WTC11 (cell line): ENCODE measurements around the gene PHLPP2. TPM values are rescaled to one million over a fixed set of nuclear protein-coding genes. Genes with fewer than 3 reads are reported as not detected.

Experiments
- ATAC-seq: fragments of 200-7000 bp; cut with Tn5 transposase; 2 replicates; pipeline ENCODE4 v1.10.0; 2021; ENCODE audit warnings: mild to moderate bottlenecking, moderate library complexity
- CTCF ChIA-PET: fragments of 300-600 bp; sonication (Branson Sonifier 250); formaldehyde crosslinking; loops from one replicate; lab custom pipeline; 2021; ENCODE audit warnings: antibody characterized with exemption; lab: Charles Lee
- POLR2A ChIA-PET: fragments of 350-600 bp; sonication (Branson Sonifier 250); formaldehyde crosslinking; loops from one replicate; lab custom pipeline; 2021; ENCODE audit warnings: antibody characterized with exemption; lab: Charles Lee
- DNase-seq: peaks from one replicate; pipeline ENCODE4 v3.0.0; 2021; ENCODE audit warnings: low spot score
- H3K27ac Mint-ChIP-seq: 2 replicates; pipeline ENCODE4 v1.8.0; 2021; ENCODE audit warnings: mixed read lengths
- H3K27me3 Mint-ChIP-seq: 2 replicates; pipeline ENCODE4 v1.8.0; 2021; ENCODE audit warnings: low read depth, mild to moderate bottlenecking, moderate library complexity, mixed read lengths
- H3K36me3 Mint-ChIP-seq: 2 replicates; pipeline ENCODE4 v1.8.0; 2021; ENCODE audit warnings: mixed read lengths
- H3K4me1 Mint-ChIP-seq: 2 replicates; pipeline ENCODE4 v1.8.0; 2022; ENCODE audit warnings: mixed read lengths
- H3K4me3 Mint-ChIP-seq: 2 replicates; pipeline ENCODE4 v1.8.0; 2021; ENCODE audit warnings: mild to moderate bottlenecking, moderate library complexity, mixed read lengths
- H3K9me3 Mint-ChIP-seq: 2 replicates; pipeline ENCODE4 v1.8.0; 2021; ENCODE audit warnings: mixed read lengths
- ETV6 ChIP-seq: sonication (generic); formaldehyde crosslinking; IDR thresholded peaks from 2 replicates; pipeline ENCODE4 v1.8.1; 2022; ENCODE audit warnings: mild to moderate bottlenecking, missing genetic modification reagents
- FOXJ3 ChIP-seq: sonication (generic); formaldehyde crosslinking; IDR thresholded peaks from 2 replicates; pipeline ENCODE4 v1.9.0; 2021; ENCODE audit warnings: missing genetic modification reagents, mild to moderate bottlenecking, borderline replicate concordance
- JUN ChIP-seq: sonication (generic); formaldehyde crosslinking; IDR thresholded peaks from 2 replicates; pipeline ENCODE4 v1.8.0; 2023; ENCODE audit warnings: mild to moderate bottlenecking, missing genetic modification reagents
- ZNF263 ChIP-seq: sonication (generic); formaldehyde crosslinking; IDR thresholded peaks from 2 replicates; pipeline ENCODE4 v1.8.1; 2022; ENCODE audit warnings: low read depth, mild to moderate bottlenecking, moderate library complexity, missing genetic modification reagents
- total RNA-seq: library from RNA; stranded (reverse); gene quantifications from 3 replicates; pipeline ENCODE4 v1.2.3, GENCODE V29; 2021
- TF ChIP-seq, protein P1 (sequence below): fragments of 250-450 bp; sonication (Bioruptor Pico); IDR thresholded peaks from 2 replicates; pipeline ENCODE4 v1.9.0; 2021; ENCODE audit warnings: moderate library complexity, mild to moderate bottlenecking, inconsistent platforms, borderline replicate concordance
- TF ChIP-seq, protein P2 (sequence below): fragments of 250-450 bp; sonication (Bioruptor Pico); IDR thresholded peaks from 2 replicates; pipeline ENCODE4 v1.8.0; 2021; ENCODE audit warnings: mild to moderate bottlenecking
- TF ChIP-seq, protein P3 (sequence below): sonication (generic); formaldehyde crosslinking; IDR thresholded peaks from 2 replicates; pipeline ENCODE4 v1.8.1; 2022; ENCODE audit warnings: mild to moderate bottlenecking, missing genetic modification reagents, moderate library complexity, borderline replicate concordance
- TF ChIP-seq, protein P4 (sequence below): sonication (generic); formaldehyde crosslinking; IDR thresholded peaks from 2 replicates; pipeline ENCODE4 v1.8.0; 2022; ENCODE audit warnings: mild to moderate bottlenecking, missing genetic modification reagents
- TF ChIP-seq, protein P5 (sequence below): sonication (generic); formaldehyde crosslinking; IDR thresholded peaks from 2 replicates; pipeline ENCODE4 v1.8.1; 2023; ENCODE audit warnings: mild to moderate bottlenecking, missing genetic modification reagents, moderate library complexity
- TF ChIP-seq, protein P6 (sequence below): sonication (generic); formaldehyde crosslinking; IDR thresholded peaks from 2 replicates; pipeline ENCODE4 v1.8.0; 2023; ENCODE audit warnings: mild to moderate bottlenecking, missing genetic modification reagents
- TF ChIP-seq, protein P7 (sequence below): fragments of 200-600 bp; IDR thresholded peaks from 2 replicates; pipeline ENCODE4 v1.8.0; 2022; ENCODE audit warnings: antibody characterized with exemption
- TF ChIP-seq, protein P8 (sequence below): sonication (generic); formaldehyde crosslinking; IDR thresholded peaks from 2 replicates; pipeline ENCODE4 v1.8.0; 2022; ENCODE audit warnings: mild to moderate bottlenecking, missing genetic modification reagents
- TF ChIP-seq, protein P9 (sequence below): sonication (generic); formaldehyde crosslinking; IDR thresholded peaks from 2 replicates; pipeline ENCODE4 v1.8.1; 2022; ENCODE audit warnings: low read depth, missing genetic modification reagents, borderline replicate concordance
- TF ChIP-seq, protein P10 (sequence below): fragments of 250-450 bp; sonication (Bioruptor Pico); IDR thresholded peaks from 2 replicates; pipeline ENCODE4 v1.9.0; 2021; ENCODE audit warnings: mild to moderate bottlenecking

PHLPP2 gene
- total RNA-seq, 1 experiment from 2014 or later: 29.3 TPM

DNA sequence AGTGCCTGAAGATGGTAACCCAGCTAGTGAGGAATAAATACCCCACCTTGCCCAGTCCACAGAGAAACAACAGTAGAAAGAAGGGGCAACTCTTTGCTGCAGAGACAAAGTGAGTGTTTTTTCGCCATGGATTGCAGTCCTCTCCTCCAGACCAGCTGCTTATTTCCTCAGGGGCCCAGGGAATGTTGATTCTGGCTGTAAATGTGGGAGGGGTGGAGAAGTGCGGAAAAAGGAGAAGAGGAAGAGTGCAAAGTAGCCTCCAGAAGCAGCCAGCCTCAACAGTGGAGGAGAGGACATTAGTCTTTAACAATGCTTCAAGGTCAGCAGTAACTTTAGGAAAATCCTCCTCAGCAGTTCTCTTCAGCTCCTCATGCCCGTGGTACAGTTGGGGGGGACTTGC lies 8.1 kb upstream of the PHLPP2 start (continued):
- TF ChIP-seq, protein P1, sequence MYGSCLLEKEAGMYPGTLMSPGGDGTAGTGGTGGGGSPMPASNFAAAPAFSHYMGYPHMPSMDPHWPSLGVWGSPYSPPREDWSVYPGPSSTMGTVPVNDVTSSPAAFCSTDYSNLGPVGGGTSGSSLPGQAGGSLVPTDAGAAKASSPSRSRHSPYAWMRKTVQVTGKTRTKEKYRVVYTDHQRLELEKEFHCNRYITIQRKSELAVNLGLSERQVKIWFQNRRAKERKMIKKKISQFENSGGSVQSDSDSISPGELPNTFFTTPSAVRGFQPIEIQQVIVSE (CRISPR knock-in tag): no peak
- TF ChIP-seq ZNF263 (CRISPR knock-in tag) (no peak), JUN (CRISPR knock-in tag) (no peak), FOXJ3 (no peak)
- TF ChIP-seq, protein P2, sequence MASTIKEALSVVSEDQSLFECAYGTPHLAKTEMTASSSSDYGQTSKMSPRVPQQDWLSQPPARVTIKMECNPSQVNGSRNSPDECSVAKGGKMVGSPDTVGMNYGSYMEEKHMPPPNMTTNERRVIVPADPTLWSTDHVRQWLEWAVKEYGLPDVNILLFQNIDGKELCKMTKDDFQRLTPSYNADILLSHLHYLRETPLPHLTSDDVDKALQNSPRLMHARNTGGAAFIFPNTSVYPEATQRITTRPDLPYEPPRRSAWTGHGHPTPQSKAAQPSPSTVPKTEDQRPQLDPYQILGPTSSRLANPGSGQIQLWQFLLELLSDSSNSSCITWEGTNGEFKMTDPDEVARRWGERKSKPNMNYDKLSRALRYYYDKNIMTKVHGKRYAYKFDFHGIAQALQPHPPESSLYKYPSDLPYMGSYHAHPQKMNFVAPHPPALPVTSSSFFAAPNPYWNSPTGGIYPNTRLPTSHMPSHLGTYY (CRISPR knock-in tag): no peak
- TF ChIP-seq, protein P3, sequence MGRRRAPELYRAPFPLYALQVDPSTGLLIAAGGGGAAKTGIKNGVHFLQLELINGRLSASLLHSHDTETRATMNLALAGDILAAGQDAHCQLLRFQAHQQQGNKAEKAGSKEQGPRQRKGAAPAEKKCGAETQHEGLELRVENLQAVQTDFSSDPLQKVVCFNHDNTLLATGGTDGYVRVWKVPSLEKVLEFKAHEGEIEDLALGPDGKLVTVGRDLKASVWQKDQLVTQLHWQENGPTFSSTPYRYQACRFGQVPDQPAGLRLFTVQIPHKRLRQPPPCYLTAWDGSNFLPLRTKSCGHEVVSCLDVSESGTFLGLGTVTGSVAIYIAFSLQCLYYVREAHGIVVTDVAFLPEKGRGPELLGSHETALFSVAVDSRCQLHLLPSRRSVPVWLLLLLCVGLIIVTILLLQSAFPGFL: no peak
- TF ChIP-seq, protein P4, sequence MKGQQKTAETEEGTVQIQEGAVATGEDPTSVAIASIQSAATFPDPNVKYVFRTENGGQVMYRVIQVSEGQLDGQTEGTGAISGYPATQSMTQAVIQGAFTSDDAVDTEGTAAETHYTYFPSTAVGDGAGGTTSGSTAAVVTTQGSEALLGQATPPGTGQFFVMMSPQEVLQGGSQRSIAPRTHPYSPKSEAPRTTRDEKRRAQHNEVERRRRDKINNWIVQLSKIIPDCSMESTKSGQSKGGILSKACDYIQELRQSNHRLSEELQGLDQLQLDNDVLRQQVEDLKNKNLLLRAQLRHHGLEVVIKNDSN (CRISPR knock-in tag): no peak
- TF ChIP-seq, protein P5, sequence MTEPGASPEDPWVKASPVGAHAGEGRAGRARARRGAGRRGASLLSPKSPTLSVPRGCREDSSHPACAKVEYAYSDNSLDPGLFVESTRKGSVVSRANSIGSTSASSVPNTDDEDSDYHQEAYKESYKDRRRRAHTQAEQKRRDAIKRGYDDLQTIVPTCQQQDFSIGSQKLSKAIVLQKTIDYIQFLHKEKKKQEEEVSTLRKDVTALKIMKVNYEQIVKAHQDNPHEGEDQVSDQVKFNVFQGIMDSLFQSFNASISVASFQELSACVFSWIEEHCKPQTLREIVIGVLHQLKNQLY (CRISPR knock-in tag): no peak

DNA sequence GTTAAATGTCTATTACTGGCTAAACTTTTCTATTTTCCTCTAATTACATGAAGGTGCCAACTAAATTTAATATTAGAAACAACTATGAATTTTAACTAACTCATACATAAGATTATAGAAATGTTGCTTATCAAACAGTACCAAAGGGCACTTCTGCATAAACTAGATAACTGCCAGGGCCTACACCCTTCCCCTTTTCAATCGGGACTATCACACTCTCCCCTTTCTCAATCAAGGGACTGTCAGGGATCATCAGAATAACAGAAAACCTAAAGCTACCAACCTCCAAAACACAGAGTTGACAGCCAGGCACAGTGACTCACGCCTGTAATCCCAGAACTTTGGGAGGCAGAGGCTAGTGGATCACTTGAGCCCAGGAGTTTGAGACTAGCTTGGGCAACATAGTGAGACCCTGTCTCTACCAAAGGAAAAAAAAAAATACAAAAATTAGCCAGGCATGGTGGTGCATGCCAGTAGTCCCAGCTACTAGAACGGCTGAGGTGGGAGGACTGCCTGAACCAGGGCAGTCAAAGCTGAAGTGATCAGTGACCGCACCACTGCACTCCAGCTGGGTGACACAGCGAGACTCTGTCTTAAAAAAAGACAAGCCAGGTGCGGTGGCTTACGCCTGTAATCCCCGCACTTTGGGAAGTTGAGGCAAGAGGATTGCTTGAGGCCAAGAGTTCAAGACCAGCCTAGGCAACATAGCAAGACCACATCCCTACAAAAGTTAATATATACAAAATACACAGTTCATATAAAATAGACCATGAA lies 3.2 kb upstream of the PHLPP2 start:
- ATAC-seq: no peak
- peaks cover 21% of the 10 kb centered on the region for H3K4me1 Mint-ChIP-seq
- POLR2A ChIA-PET: no interaction called here

More for the DNA sequence above, 3.2 kb upstream of the PHLPP2 start:
- Mint-ChIP-seq H3K27me3 (peaks cover 18% of the 10 kb centered on the region), H3K9me3 (no peaks in the 10 kb centered on the region), H3K36me3 (peaks cover 17% of the 10 kb centered on the region), H3K4me3 (no peak overlapping the region), H3K27ac (no peak overlapping the region; the same call in 1 of the 2 replicates)
- TF ChIP-seq, protein P6, sequence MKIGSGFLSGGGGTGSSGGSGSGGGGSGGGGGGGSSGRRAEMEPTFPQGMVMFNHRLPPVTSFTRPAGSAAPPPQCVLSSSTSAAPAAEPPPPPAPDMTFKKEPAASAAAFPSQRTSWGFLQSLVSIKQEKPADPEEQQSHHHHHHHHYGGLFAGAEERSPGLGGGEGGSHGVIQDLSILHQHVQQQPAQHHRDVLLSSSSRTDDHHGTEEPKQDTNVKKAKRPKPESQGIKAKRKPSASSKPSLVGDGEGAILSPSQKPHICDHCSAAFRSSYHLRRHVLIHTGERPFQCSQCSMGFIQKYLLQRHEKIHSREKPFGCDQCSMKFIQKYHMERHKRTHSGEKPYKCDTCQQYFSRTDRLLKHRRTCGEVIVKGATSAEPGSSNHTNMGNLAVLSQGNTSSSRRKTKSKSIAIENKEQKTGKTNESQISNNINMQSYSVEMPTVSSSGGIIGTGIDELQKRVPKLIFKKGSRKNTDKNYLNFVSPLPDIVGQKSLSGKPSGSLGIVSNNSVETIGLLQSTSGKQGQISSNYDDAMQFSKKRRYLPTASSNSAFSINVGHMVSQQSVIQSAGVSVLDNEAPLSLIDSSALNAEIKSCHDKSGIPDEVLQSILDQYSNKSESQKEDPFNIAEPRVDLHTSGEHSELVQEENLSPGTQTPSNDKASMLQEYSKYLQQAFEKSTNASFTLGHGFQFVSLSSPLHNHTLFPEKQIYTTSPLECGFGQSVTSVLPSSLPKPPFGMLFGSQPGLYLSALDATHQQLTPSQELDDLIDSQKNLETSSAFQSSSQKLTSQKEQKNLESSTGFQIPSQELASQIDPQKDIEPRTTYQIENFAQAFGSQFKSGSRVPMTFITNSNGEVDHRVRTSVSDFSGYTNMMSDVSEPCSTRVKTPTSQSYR (CRISPR knock-in tag): no peak
- TF ChIP-seq, protein P7, sequence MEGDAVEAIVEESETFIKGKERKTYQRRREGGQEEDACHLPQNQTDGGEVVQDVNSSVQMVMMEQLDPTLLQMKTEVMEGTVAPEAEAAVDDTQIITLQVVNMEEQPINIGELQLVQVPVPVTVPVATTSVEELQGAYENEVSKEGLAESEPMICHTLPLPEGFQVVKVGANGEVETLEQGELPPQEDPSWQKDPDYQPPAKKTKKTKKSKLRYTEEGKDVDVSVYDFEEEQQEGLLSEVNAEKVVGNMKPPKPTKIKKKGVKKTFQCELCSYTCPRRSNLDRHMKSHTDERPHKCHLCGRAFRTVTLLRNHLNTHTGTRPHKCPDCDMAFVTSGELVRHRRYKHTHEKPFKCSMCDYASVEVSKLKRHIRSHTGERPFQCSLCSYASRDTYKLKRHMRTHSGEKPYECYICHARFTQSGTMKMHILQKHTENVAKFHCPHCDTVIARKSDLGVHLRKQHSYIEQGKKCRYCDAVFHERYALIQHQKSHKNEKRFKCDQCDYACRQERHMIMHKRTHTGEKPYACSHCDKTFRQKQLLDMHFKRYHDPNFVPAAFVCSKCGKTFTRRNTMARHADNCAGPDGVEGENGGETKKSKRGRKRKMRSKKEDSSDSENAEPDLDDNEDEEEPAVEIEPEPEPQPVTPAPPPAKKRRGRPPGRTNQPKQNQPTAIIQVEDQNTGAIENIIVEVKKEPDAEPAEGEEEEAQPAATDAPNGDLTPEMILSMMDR: no peak
- TF ChIP-seq, protein P8, sequence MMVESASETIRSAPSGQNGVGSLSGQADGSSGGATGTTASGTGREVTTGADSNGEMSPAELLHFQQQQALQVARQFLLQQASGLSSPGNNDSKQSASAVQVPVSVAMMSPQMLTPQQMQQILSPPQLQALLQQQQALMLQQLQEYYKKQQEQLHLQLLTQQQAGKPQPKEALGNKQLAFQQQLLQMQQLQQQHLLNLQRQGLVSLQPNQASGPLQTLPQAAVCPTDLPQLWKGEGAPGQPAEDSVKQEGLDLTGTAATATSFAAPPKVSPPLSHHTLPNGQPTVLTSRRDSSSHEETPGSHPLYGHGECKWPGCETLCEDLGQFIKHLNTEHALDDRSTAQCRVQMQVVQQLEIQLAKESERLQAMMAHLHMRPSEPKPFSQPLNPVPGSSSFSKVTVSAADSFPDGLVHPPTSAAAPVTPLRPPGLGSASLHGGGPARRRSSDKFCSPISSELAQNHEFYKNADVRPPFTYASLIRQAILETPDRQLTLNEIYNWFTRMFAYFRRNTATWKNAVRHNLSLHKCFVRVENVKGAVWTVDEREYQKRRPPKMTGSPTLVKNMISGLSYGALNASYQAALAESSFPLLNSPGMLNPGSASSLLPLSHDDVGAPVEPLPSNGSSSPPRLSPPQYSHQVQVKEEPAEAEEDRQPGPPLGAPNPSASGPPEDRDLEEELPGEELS (CRISPR knock-in tag): no peak
- TF ChIP-seq ETV6 (CRISPR knock-in tag): no peak
- TF ChIP-seq, protein P9, sequence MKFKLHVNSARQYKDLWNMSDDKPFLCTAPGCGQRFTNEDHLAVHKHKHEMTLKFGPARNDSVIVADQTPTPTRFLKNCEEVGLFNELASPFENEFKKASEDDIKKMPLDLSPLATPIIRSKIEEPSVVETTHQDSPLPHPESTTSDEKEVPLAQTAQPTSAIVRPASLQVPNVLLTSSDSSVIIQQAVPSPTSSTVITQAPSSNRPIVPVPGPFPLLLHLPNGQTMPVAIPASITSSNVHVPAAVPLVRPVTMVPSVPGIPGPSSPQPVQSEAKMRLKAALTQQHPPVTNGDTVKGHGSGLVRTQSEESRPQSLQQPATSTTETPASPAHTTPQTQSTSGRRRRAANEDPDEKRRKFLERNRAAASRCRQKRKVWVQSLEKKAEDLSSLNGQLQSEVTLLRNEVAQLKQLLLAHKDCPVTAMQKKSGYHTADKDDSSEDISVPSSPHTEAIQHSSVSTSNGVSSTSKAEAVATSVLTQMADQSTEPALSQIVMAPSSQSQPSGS (CRISPR knock-in tag): no peak
- TF ChIP-seq, protein P10, sequence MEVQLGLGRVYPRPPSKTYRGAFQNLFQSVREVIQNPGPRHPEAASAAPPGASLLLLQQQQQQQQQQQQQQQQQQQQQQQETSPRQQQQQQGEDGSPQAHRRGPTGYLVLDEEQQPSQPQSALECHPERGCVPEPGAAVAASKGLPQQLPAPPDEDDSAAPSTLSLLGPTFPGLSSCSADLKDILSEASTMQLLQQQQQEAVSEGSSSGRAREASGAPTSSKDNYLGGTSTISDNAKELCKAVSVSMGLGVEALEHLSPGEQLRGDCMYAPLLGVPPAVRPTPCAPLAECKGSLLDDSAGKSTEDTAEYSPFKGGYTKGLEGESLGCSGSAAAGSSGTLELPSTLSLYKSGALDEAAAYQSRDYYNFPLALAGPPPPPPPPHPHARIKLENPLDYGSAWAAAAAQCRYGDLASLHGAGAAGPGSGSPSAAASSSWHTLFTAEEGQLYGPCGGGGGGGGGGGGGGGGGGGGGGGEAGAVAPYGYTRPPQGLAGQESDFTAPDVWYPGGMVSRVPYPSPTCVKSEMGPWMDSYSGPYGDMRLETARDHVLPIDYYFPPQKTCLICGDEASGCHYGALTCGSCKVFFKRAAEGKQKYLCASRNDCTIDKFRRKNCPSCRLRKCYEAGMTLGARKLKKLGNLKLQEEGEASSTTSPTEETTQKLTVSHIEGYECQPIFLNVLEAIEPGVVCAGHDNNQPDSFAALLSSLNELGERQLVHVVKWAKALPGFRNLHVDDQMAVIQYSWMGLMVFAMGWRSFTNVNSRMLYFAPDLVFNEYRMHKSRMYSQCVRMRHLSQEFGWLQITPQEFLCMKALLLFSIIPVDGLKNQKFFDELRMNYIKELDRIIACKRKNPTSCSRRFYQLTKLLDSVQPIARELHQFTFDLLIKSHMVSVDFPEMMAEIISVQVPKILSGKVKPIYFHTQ: no peak
- DNase-seq: no peak
- CTCF ChIA-PET: no interaction called here
